Activated T-cell treated with anti-CD3 and anti-CD28 coated beads for 48 hours (primary cell): ENCODE results near the gene MYH11.
"Not testable (repeated sequence)": the region's sequence is repeated elsewhere in the genome, so short reads cannot be mapped to it uniquely, and the experiment has no call there.

Experiments
- DNase-seq: peaks from one replicate; pipeline ENCODE4 v3.0.0-alpha.2; 2020; ENCODE audit warnings: low read depth

Gene MYH11

GRCh38 chr16:15749985-15750384, 106.8 kb downstream of the MYH11 start:
- DNase-seq: no peak

DNA sequence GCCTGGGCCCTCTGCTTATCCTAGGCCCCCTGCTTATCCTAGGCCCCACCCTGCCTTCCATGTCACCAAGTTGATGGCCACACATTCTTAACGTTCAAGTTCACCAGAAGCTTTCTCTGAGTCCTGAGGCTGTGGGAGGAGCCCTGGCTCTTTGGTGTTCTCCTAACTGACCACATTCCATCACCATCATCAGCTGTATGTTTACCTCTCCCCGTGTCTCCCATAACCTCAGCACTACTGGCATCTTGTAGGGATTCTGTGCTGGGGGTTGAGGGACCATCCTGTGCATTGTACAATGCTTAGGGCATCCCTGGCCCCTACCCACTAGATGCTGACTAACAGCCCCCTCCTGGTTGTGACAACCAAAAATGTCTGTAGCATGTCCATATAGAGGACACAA, 107.5 kb downstream of the MYH11 start:
- no peak for DNase-seq

- no peak for DNase-seq
These were observed 108.2 kb downstream of the MYH11 start for GRCh38 chr16:15748654-15749053.

DNA sequence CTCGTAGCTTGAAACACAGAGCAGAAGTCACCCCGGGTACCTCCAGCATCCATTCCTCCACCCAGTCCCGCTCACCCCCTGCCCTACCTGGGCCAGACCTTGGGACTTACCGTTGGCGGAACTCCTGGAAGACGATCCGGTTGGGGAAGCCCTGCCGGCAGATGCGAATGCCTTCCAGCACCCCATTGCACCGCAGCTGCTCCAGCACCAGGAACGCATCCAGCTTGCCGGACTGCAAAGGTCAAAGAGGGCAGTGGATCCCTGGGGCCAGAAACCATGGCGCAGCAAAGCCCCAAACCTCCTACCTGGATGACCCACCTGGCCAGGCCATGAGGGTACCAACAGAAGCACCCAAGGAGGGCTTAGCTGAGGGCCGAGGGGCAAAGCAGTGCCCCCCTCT, 108.9 kb downstream of the MYH11 start:
- no peak for DNase-seq

GRCh38 chr16:15746332-15746731, 110.5 kb downstream of the MYH11 start:
- no peak for DNase-seq

DNA sequence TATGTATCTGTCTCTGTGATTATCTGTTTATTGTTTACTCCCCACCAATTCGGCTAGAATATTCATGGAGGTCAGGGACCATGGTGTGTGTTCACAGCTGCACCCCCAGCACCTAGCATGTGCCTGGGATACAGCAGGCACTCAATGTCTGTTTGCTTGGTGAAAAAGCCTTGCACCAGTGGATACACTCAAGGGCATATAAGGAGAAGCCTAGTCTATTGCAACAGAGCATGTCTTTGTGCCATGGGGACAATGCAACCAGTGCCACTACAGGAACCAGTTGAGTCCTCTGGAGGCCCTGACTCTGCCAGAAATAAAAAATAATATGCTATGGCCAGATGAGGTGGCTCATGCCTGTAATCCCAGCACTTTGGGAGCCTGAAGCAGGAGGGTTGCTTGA, 113.2 kb downstream of the MYH11 start:
- DNase-seq: no peak

DNA sequence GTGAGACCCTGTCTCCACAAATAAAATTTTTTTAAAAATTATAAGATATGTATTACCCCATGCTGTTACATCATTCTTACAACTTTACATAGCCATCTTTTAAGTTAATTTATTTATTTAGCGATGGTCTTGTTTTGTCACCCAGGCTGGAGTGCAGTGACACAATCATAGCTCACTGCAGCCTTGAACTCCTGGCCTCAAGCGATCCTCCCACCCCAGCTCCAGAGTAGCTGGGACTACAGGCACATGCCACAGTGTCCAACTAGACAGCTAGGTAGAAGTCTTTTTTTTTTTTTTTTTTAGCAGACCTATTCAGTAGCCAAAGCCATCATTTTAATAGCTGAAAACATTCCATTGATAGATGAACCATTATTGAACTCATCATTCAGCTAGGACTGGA, 114.1 kb downstream of the MYH11 start:
- DNase-seq: no peak

DNA sequence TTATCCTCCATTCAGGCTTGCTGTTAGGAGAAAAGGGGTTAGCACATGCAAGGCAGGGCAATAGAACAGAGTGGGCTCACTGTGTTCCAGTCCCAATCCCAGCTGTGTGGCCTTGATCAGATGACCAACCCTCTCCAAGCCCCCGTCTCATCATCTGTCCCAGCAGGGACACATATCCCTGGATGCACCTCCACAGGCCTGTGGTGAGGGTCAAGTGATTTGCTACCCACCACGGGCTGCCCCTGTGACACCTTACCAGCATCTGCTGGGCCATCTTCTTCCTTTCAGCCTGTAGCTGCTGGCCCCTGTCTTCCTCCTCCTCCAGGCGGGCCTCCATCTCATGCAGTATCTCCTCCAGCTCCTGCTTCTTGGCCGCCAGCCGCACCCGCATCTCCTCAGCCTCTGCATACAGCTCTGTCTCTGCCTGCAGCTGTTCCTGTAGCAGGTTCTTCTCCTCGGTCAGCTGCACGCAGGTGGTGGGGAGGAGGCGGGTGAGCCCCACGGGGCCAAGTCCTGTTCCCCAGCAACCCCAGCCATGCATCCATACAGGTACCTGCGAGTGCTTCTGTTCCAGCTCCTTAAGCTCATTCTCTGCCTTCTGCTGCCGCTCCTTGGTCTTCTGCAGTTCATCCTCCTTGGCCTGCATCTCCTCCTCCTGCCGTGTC, 115.5 kb downstream of the MYH11 start:
- no peak for DNase-seq

- DNase-seq: no peak
These were observed 116.9 kb downstream of the MYH11 start for GRCh38 chr16:15739950-15740349.

- no peak for DNase-seq
These were observed 117.4 kb downstream of the MYH11 start for GRCh38 chr16:15739464-15739863.

DNA sequence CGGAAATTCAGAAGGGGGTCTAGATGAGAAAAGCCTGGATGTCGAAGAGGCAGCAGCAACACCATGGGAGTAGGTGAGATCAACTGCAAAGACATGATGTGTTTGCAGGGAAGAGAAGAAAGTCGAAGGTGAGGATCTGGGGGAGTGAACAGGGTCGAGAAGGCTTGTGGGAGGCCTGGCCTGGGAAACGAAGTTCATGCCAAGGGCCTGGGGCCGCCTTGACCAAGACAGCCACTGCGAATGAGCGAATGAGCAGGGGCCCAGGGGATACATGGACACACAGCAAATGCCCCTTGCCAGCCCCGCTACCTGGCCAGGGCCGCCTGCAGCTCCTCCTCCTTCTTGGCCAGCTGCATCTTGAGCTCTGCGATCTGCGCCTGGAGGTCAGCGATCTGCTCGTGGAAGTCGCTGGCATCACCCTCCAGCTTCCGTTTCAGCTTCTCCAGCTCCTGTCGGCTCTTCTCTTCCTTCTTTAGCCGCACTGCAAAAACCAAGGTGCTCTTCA, 119.6 kb downstream of the MYH11 start:
- DNase-seq: no peak

DNA sequence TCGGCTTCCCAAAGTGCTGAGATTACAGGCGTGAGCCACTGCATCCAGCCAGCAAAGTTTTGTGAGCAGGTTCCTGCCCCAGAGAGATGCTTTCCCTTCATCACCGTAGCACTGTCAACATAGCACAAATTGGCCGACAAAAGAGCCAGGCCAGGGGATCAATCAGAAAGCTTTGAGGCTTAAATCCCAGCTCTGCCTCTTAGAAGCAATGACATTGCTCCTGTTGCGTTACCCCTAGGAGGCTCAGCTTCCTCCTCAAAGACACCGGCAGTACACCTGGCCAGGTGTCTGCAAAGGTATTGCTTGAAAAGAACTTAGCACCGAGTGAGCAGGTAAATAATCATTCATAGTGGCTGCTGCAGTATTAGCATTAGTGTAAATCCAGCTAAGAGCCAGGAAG, 120.3 kb downstream of the MYH11 start:
- no peak for DNase-seq

DNA sequence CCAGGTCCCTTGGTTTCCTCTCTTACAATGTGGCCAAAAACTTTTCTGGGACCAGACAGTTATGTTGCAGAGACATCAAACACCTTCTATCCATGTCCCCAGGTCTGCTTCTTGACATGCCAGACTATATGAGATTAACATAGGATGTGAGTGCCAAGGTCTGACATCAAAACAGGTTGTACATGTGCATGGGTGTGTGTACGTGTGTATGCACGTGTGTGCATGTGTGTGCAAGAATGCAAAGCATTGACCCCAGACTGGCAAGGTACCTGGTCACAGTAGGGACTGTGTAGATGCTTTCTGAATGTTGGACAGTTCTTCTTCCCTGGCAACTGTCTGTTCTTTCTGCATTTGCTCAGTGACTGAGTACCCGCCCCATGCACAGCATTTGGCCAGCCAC, 121.2 kb downstream of the MYH11 start:
- no peak for DNase-seq

DNA sequence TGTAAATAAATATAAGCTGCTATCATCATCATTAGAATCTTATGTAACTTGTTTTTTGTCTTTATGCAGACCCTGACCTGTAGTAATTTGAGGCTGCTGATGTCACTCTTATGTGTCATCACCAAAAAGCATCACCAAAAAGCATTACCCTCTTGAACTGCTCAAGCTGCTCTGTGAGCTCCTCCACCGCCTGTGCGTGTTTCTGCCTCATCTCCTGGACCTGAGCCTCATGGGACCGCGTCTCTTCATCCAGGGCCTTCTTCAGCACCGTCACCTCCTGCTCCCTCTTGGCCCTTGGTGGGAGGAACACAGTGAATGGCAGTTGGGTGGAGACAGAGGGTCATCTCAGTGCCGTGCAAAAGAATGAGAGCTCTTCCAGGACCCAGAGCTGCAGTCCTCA, 124.4 kb downstream of the MYH11 start:
- no peak for DNase-seq

GRCh38 chr16:15729152-15729551, 127.7 kb downstream of the MYH11 start:
- DNase-seq: no peak

GRCh38 chr16:15727697-15728096, 129.1 kb downstream of the MYH11 start:
- DNase-seq: not testable (repeated sequence)

DNA sequence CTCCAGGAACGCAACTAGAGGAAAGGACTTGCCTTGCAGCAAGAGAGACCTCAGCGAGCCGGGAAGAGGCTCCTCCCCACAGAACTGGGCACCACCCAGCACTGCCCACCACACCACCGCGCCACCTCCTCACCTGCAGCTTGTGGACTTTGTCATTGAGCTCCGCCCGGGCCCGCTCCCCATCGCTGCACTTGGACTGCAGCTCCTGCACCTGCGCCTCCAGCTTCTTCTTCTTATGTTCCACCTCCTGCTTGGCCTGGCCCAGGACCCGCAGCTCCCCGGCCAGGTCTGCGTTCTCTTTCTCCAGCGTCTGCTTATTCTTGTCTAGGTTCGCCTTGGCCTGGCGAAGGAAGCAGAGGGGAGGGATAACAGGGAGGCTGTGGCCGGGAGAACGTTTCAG, 130.1 kb downstream of the MYH11 start:
- DNase-seq: no peak

- no peak for DNase-seq
These were observed 131.1 kb downstream of the MYH11 start for GRCh38 chr16:15725641-15726240.

DNA sequence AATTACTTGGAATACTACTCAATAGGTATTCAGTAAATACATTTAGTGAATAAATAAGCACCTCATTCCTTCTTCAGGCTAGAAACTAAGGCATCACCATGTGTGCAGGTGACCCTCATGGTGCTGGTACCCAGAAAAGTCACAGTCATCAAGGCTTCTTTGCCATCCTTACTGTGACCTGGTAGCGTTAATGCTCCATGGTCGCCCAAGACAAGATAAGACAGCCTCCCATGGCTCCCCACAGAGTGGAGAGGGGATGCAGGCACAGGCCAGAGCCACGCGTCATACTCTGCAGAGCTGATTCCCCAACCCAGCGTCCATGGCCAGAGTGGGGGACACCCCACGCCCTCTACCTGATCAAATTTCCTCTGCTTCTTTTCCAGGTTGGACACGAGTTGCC, 133.0 kb downstream of the MYH11 start:
- DNase-seq: no peak

GRCh38 chr16:15721018-15721417, 135.8 kb downstream of the MYH11 start:
- no peak for DNase-seq

GRCh38 chr16:15716694-15717447, 140.0 kb downstream of the MYH11 start:
- no peak for DNase-seq

- no peak for DNase-seq
These were observed 141.6 kb downstream of the MYH11 start for GRCh38 chr16:15715221-15715620.
